Naive thymus-derived CD4-positive, alpha-beta T cell (primary cell): ENCODE measurements around the gene FAM168A. TPM values are rescaled to one million over a fixed set of nuclear protein-coding genes. Genes with fewer than 3 reads are reported as not detected.

Experiments
- ATAC-seq: fragments of 150-1000 bp; cut with Tn5 transposase; 2 replicates; pipeline ENCODE4 v1.10.0; 2021; ENCODE audit warnings: mild to moderate bottlenecking, moderate library complexity
- CTCF ChIA-PET: fragments of 350-600 bp; sonication (Branson Sonifier 250); formaldehyde crosslinking; loops from one replicate; lab custom pipeline; 2021; ENCODE audit warnings: antibody characterized with exemption; lab: Charles Lee
- POLR2A ChIA-PET: fragments of 350-600 bp; sonication (Branson Sonifier 250); formaldehyde crosslinking; loops from one replicate; lab custom pipeline; 2021; ENCODE audit warnings: antibody characterized with exemption, inconsistent platforms; lab: Charles Lee
- DNase-seq, 9 donors: peaks; one replicate each; pipeline versions ENCODE4 v3.0.0 to v3.0.0-alpha.2; 2020 to 2022; ENCODE audit warnings: mixed read lengths in 1 of 9
- H3K27ac ChIP-seq: one replicate; pipeline ENCODE4 v1.7.0; 2013; ENCODE audit warnings: mild to moderate bottlenecking, low read depth, low read length, moderate library complexity
- H3K27me3 ChIP-seq, 2 donors: one replicate each; pipeline ENCODE4 v1.7.0; 2013; ENCODE audit warnings: low read length in 2 of 2, mild to moderate bottlenecking in 2 of 2, moderate library complexity in 2 of 2; ENCODE audit not compliant: control insufficient read depth in 2 of 2, insufficient read depth in 2 of 2
- H3K36me3 ChIP-seq, 3 experiments: 1 replicate in 2 of 3; 2 replicates in 1 of 3; pipeline ENCODE4 v1.7.0; 2013; ENCODE audit warnings: low read length in 3 of 3, mild to moderate bottlenecking in 3 of 3, moderate library complexity in 1 of 3; ENCODE audit not compliant: insufficient read depth in 3 of 3, control insufficient read depth in 2 of 3
- H3K4me1 ChIP-seq, 2 donors: one replicate each; pipeline ENCODE4 v1.7.0; 2013; ENCODE audit warnings: low read length in 2 of 2, mild to moderate bottlenecking in 2 of 2, moderate library complexity in 1 of 2; ENCODE audit not compliant: control insufficient read depth in 2 of 2, insufficient read depth in 2 of 2
- H3K4me3 ChIP-seq: 2 replicates; pipeline ENCODE4 v1.7.0; 2013; ENCODE audit warnings: mild to moderate bottlenecking, low read length
- H3K9me3 ChIP-seq, 3 experiments: 1 replicate in 2 of 3; 2 replicates in 1 of 3; pipeline ENCODE4 v1.7.0; 2013; ENCODE audit warnings: low read length in 3 of 3; ENCODE audit not compliant: control insufficient read depth in 2 of 3
- H3K27ac Mint-ChIP-seq, 9 donors: one replicate each; pipeline ENCODE4 v1.8.0; 2020 to 2022; ENCODE audit warnings: mixed read lengths in 9 of 9, mild to moderate bottlenecking in 8 of 9, moderate library complexity in 5 of 9, inconsistent platforms in 2 of 9
- H3K27me3 Mint-ChIP-seq, 5 donors: one replicate each; pipeline ENCODE4 v1.8.0; 2021 to 2022; ENCODE audit warnings: mixed read lengths in 5 of 5, mild to moderate bottlenecking in 1 of 5
- H3K36me3 Mint-ChIP-seq, 5 donors: one replicate each; pipeline ENCODE4 v1.8.0; 2020 to 2022; ENCODE audit warnings: mixed read lengths in 5 of 5, mild to moderate bottlenecking in 3 of 5, inconsistent platforms in 1 of 5
- H3K4me1 Mint-ChIP-seq, 7 donors: one replicate each; pipeline ENCODE4 v1.8.0; 2020 to 2022; ENCODE audit warnings: mixed read lengths in 7 of 7, mild to moderate bottlenecking in 3 of 7, inconsistent platforms in 1 of 7
- H3K4me3 Mint-ChIP-seq, 10 donors: one replicate each; pipeline ENCODE4 v1.8.0; 2020 to 2022; ENCODE audit warnings: mild to moderate bottlenecking in 10 of 10, mixed read lengths in 10 of 10, moderate library complexity in 6 of 10, inconsistent platforms in 2 of 10
- H3K9me3 Mint-ChIP-seq, 11 donors: one replicate each; pipeline ENCODE4 v1.8.0; 2020 to 2022; ENCODE audit warnings: mixed read lengths in 11 of 11, mild to moderate bottlenecking in 4 of 11, inconsistent platforms in 1 of 11, moderate library complexity in 1 of 11
- intact Hi-C, 2 donors: fragments of 100-400 bp; cut with micrococcal nuclease; formaldehyde crosslinking; loops; one replicate each; pipeline ENCODE4 v1.15.1; 2023
- polyA plus RNA-seq, 2 donors: library from polyadenylated mRNA; unstranded; fragments of 300-500 nt; fragmentation: Illumina TruSeq; gene quantifications; one replicate each; pipeline ENCODE4 v1.2.3, GENCODE V29; 2021
- total RNA-seq, 6 experiments: library from RNA in 5 of 6; stranded (reverse) in 5 of 6; gene quantifications; 1 replicate in 5 of 6; 2 replicates in 1 of 6; pipeline ENCODE4 v1.2.3 and lab custom pipeline; 2021 to 2026

Gene FAM168A
- total and polyA plus RNA-seq, 7 experiments from 2014 or later = 3.3 to 33.0 (median 23.1) TPM

GRCh38 chr11:73388265-73389133 is 209.4 kb downstream of the FAM168A start:
- H3K4me1 ChIP-seq = peaks cover 0 to 33% of the 10 kb centered on the region in 2 donors
- no peak for DNase-seq

DNA sequence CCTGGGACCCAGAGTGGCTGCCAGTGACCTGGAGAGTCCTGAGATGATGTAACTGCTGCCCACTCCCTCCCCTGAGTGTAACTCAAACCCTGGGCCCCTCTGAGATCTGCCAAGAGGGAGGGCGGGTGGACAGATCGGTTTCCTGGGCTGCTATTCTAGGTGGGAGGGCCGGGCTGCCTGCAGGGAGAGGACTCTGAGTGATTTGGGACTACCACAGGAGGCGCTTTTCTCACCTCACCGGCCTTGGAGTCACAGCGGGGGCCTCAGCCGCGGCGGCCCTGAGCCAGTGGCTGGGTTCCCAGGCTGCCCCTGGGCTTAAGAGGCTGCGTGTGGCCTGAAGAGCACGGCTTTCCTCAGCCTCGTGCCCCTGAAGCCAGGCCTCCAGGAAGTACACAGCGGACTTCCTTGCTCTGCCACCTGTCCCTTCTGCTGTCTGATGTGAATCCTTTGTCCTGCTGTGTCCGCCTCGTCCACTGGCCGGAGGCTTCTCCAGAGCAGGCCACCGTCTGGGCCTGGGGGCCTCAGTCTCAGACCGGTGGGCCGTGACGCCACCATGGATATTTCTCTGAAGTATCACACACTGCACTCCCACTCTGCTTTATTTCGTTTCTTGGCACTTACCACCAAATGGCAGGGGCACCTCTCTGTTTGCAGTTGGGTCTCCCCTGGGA is 210.2 kb downstream of the FAM168A start:
- POLR2A ChIA-PET = interaction anchor here (1.0 kb wide), 1 partner anchor 10 kb away, joined by 3 read pairs; no protein-coding TSS in a partner anchor
- Mint-ChIP-seq H3K9me3 (no peaks in the 10 kb centered on the region), H3K4me1 (peaks cover 48 to 61% (median 55%) of the 10 kb centered on the region in 7 donors), H3K36me3 (peaks cover 0 to 6% (median 0%) of the 10 kb centered on the region in 5 donors), H3K27ac (peak overlapping the region in 8 of 9 donors; percentile 21 to 84 (median 53)), H3K27me3 (no peaks in the 10 kb centered on the region), H3K4me3 (peak overlapping the region in 1 of 10 donors; percentile 41)
- H3K9me3 ChIP-seq = no peaks in the 10 kb centered on the region
- intact Hi-C loops = no loop called here
- no peak overlapping the region for H3K4me3 ChIP-seq
- H3K27me3 ChIP-seq = no peaks in the 10 kb centered on the region
- DNase-seq = no peak
- peaks cover 0 to 34% of the 10 kb centered on the region in 2 donors for H3K4me1 ChIP-seq
- no peak overlapping the region for H3K27ac ChIP-seq
- H3K36me3 ChIP-seq = peaks cover 0 to 2% (median 0%) of the 10 kb centered on the region in 3 experiments
- CTCF ChIA-PET = interaction anchor here (0.6 to 16.0 kb wide), 3 partner anchors 30 to 37 kb away, joined by 3 to 205 read pairs (median 5); no protein-coding TSS in a partner anchor
- ATAC-seq = no peak

More at GRCh38 chr11:73388265-73389133, 209.4 kb downstream of the FAM168A start:
- POLR2A ChIA-PET = interaction anchor here (1.0 kb wide), 1 partner anchor 9 kb away, joined by 3 read pairs; no protein-coding TSS in a partner anchor
- H3K27me3 Mint-ChIP-seq = no peaks in the 10 kb centered on the region
- peak overlapping the region; percentile 21 to 84 (median 51) for H3K27ac Mint-ChIP-seq
- intact Hi-C loops = no loop called here
- H3K9me3 Mint-ChIP-seq = no peaks in the 10 kb centered on the region
- ATAC-seq = no peak
- H3K4me1 Mint-ChIP-seq = peaks cover 42 to 56% (median 50%) of the 10 kb centered on the region in 7 donors
- Histone ChIP-seq H3K4me3 (no peak overlapping the region), H3K27me3 (no peaks in the 10 kb centered on the region), H3K27ac (no peak overlapping the region), H3K36me3 (peaks cover 0 to 5% (median 0%) of the 10 kb centered on the region in 3 experiments), H3K9me3 (no peaks in the 10 kb centered on the region)
- peak overlapping the region in 1 of 10 donors; percentile 41 for H3K4me3 Mint-ChIP-seq
- CTCF ChIA-PET = interaction anchor here (0.6 to 16.0 kb wide), 3 partner anchors 11 to 37 kb away, joined by 3 to 205 read pairs (median 4); no protein-coding TSS in a partner anchor
- peaks cover 0 to 6% (median 0%) of the 10 kb centered on the region in 5 donors for H3K36me3 Mint-ChIP-seq

DNA sequence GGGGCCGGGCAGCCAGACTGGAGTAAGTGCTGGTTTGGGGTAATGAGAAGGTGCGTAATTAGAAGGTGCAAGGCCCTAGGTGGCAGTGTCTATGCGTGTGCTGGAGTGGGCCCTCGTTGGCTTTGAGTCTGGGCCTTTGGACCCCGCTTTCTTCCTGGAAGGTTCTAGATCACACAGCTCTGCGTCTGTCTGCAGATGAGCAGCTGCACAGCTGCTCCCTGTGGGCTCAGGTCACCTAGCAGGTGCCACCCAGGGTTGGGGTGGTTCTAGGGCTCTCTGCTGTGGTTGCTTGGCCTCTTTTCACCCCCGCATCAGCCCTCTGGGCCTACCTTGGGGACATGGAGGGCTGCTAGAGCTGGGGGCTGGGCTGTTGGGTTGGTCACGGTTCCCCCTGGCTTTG is 211.4 kb downstream of the FAM168A start:
- Histone ChIP-seq H3K4me3 (no peak overlapping the region), H3K4me1 (peaks cover 0 to 34% of the 10 kb centered on the region in 2 donors), H3K27me3 (no peaks in the 10 kb centered on the region), H3K9me3 (no peaks in the 10 kb centered on the region), H3K27ac (no peak overlapping the region), H3K36me3 (no peaks in the 10 kb centered on the region)
- no peaks in the 10 kb centered on the region for H3K9me3 Mint-ChIP-seq
- ChIA-PET CTCF (interaction anchor here (0.6 to 1.7 kb wide), 2 partner anchors 36 to 1053 kb away, joined by 4 to 5 read pairs; no protein-coding TSS in a partner anchor), POLR2A (no interaction called here)
- H3K27me3 Mint-ChIP-seq = no peaks in the 10 kb centered on the region
- ATAC-seq = no peak
- peak overlapping the region in 2 of 10 donors; percentile 19 to 74 for H3K4me3 Mint-ChIP-seq
- intact Hi-C loops = no loop called here
- H3K27ac Mint-ChIP-seq = peak overlapping the region in 6 of 9 donors; percentile 72 to 90 (median 74)
- H3K4me1 Mint-ChIP-seq = peaks cover 55 to 67% (median 61%) of the 10 kb centered on the region in 7 donors
- peaks cover 0 to 6% (median 0%) of the 10 kb centered on the region in 5 donors for H3K36me3 Mint-ChIP-seq
- DNase-seq = no peak

DNA sequence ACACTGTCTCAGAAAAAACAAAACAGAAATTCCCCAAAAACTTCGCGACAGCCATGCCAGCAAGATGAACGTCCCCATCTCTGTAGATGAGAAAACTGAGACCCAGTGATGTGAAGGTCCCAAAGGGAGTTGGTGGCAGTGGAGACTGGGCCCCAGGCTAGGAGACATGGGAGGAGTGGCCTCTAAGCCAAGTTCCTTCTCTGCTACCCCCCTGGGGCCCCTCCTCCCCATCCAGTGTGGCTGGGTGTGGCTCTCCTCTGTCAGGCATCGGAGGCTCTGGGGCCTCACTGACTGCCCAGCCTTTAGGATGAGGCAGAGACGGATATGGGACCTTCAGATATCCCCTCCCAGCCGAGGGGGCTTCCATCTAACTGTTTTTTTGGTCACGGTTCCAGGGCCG is 211.9 kb downstream of the FAM168A start:
- H3K36me3 Mint-ChIP-seq = peaks cover 0 to 6% (median 0%) of the 10 kb centered on the region in 5 donors
- Histone ChIP-seq H3K27me3 (no peaks in the 10 kb centered on the region), H3K9me3 (no peaks in the 10 kb centered on the region), H3K4me1 (peaks cover 0 to 34% of the 10 kb centered on the region in 2 donors), H3K4me3 (no peak overlapping the region), H3K36me3 (no peaks in the 10 kb centered on the region), H3K27ac (peak overlapping the region; percentile 17)
- H3K9me3 Mint-ChIP-seq = no peaks in the 10 kb centered on the region
- intact Hi-C loops = no loop called here
- ChIA-PET CTCF (interaction anchor here (0.6 to 1.7 kb wide), 2 partner anchors 35 to 1052 kb away, joined by 4 to 5 read pairs; no protein-coding TSS in a partner anchor), POLR2A (interaction anchor here (1.9 kb wide), 1 partner anchor 23 kb away, joined by 5 read pairs; no protein-coding TSS in a partner anchor)
- peak overlapping the region in 6 of 10 donors; percentile 4 to 74 (median 19) for H3K4me3 Mint-ChIP-seq
- H3K27me3 Mint-ChIP-seq = no peaks in the 10 kb centered on the region
- peaks cover 58 to 67% (median 63%) of the 10 kb centered on the region in 7 donors for H3K4me1 Mint-ChIP-seq
- ATAC-seq = peak; percentile 24
- no peak for DNase-seq
- peak overlapping the region; percentile 56 to 89 (median 72) for H3K27ac Mint-ChIP-seq

- Histone ChIP-seq H3K27ac (peak overlapping the region; percentile 14), H3K4me1 (peaks cover 0 to 34% of the 10 kb centered on the region in 2 donors), H3K36me3 (no peaks in the 10 kb centered on the region), H3K9me3 (no peaks in the 10 kb centered on the region), H3K4me3 (no peak overlapping the region), H3K27me3 (no peaks in the 10 kb centered on the region)
- DNase-seq (no peak), ATAC-seq (peak; percentile 70)
- Mint-ChIP-seq H3K27me3 (no peaks in the 10 kb centered on the region), H3K9me3 (no peaks in the 10 kb centered on the region), H3K4me3 (peak overlapping the region in 9 of 10 donors; percentile 37 to 74 (median 67)), H3K36me3 (peaks cover 0 to 6% (median 0%) of the 10 kb centered on the region in 5 donors), H3K4me1 (peaks cover 61 to 71% (median 65%) of the 10 kb centered on the region in 7 donors), H3K27ac (peak overlapping the region; percentile 62 to 89 (median 72))
- intact Hi-C loops = loop anchor here in 1 of 2 donors (2.0 kb wide), 1 partner anchor 34 kb away; no protein-coding TSS in a partner anchor
- ChIA-PET CTCF (interaction anchor here (1.1 to 2.2 kb wide), 3 partner anchors 8 to 34 kb away, joined by 3 to 10 read pairs (median 7); no protein-coding TSS in a partner anchor), POLR2A (interaction anchor here (0.9 to 1.9 kb wide), 4 partner anchors 9 to 34 kb away, joined by 3 to 5 read pairs (median 4); no protein-coding TSS in a partner anchor)
These were observed 212.8 kb downstream of the FAM168A start for GRCh38 chr11:73384872-73385689.
